Parathyroid adenoma (tissue), 2 donors: ENCODE measurements around the gene KIF13A.

Source experiments
- H2AFZ ChIP-seq: fragments of 300-600 bp; sonication (generic); one replicate; pipeline ENCODE4 v1.7.0; 2017; ENCODE audit warnings: antibody characterized with exemption, mild to moderate bottlenecking
- H3K27ac ChIP-seq: fragments of 300-600 bp; sonication (generic); one replicate; pipeline ENCODE4 v1.7.0; 2017
- H3K27me3 ChIP-seq: fragments of 300-600 bp; sonication (generic); one replicate; pipeline ENCODE4 v1.7.0; 2017; ENCODE audit warnings: low read length; ENCODE audit not compliant: control insufficient read depth, insufficient read depth
- H3K36me3 ChIP-seq: fragments of 300-600 bp; sonication (generic); one replicate; pipeline ENCODE4 v1.7.0; 2017; ENCODE audit warnings: low read length; ENCODE audit not compliant: control insufficient read depth, insufficient read depth
- H3K4me1 ChIP-seq: fragments of 300-600 bp; sonication (generic); one replicate; pipeline ENCODE4 v1.7.0; 2017; ENCODE audit warnings: control low read depth
- H3K4me2 ChIP-seq: fragments of 300-600 bp; sonication (generic); one replicate; pipeline ENCODE4 v1.7.0; 2017; ENCODE audit warnings: low read length
- H3K4me3 ChIP-seq: fragments of 300-600 bp; sonication (generic); one replicate; pipeline ENCODE4 v1.7.0; 2017; ENCODE audit warnings: low read depth, low read length
- H3K79me2 ChIP-seq: fragments of 300-600 bp; sonication (generic); one replicate; pipeline ENCODE4 v1.7.0; 2017; ENCODE audit warnings: control low read depth
- H3K9ac ChIP-seq: fragments of 300-600 bp; sonication (generic); one replicate; pipeline ENCODE4 v1.7.0; 2017; ENCODE audit warnings: mild to moderate bottlenecking
- H3K9me3 ChIP-seq: fragments of 300-600 bp; sonication (generic); one replicate; pipeline ENCODE4 v1.7.0; 2017; ENCODE audit warnings: low read length; ENCODE audit not compliant: control insufficient read depth
- TF ChIP-seq, protein P1 (sequence below): fragments of 300-600 bp; sonication (generic); IDR thresholded peaks from one replicate; pipeline ENCODE4 v1.7.0; 2017; ENCODE audit warnings: antibody characterized with exemption, mild to moderate bottlenecking
- donor health status: primary hyperparathyroidism.

Gene KIF13A

GRCh38 chr6:17866876-17867444 is 120.5 kb downstream of the KIF13A start:
- Histone ChIP-seq H3K4me1 (peaks cover 4% of the 10 kb centered on the region), H3K9me3 (no peaks in the 10 kb centered on the region), H3K4me3 (no peak overlapping the region), H3K4me2 (no peak overlapping the region), H3K36me3 (no peaks in the 10 kb centered on the region), H3K9ac (no peak overlapping the region), H3K27me3 (no peaks in the 10 kb centered on the region), H3K79me2 (no peaks in the 10 kb centered on the region), H3K27ac (no peak overlapping the region), H2AFZ (no peak overlapping the region)
- TF ChIP-seq, protein P1, sequence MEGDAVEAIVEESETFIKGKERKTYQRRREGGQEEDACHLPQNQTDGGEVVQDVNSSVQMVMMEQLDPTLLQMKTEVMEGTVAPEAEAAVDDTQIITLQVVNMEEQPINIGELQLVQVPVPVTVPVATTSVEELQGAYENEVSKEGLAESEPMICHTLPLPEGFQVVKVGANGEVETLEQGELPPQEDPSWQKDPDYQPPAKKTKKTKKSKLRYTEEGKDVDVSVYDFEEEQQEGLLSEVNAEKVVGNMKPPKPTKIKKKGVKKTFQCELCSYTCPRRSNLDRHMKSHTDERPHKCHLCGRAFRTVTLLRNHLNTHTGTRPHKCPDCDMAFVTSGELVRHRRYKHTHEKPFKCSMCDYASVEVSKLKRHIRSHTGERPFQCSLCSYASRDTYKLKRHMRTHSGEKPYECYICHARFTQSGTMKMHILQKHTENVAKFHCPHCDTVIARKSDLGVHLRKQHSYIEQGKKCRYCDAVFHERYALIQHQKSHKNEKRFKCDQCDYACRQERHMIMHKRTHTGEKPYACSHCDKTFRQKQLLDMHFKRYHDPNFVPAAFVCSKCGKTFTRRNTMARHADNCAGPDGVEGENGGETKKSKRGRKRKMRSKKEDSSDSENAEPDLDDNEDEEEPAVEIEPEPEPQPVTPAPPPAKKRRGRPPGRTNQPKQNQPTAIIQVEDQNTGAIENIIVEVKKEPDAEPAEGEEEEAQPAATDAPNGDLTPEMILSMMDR = no peak

DNA sequence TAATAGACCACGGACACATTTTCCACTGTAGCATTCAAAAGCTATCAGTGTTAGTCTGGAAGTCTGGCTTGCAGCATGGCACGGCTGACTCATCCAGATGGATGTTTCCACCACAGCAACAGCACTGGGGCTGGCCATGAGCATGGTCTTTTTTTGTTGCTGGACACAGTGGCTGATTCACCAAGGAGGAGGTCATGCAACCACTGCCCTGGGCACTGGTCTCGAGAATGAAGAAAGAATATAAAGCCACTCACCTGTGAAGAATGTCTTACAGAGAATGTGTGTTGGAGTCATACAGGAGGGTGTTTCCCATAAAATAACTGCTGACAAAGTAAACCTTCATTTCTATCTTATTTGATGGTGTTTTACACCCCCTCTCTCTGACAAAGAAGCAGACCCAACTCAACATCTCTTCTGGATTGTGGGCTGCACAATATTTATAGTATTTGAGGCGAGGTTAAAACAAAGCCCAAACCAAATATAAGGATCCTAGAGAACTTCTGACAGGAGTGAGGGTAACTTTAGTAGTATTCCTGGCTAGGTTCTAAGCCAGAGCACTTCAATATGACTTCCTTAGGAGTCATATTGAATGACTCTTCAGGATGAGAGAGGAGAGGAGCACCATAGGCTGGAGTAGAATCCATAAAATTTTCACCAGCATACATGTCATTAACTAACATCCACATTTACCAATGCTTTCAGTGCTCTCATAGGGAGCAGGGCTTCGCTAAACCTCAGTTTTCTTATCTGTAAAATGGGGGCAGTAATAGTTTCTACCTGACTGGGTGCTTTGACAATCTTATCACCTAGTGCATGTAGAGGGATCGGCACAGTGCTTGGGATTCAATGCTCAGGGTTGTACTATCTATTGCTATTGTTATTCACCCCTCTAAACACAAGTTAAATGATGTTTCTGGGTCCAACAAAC is 121.4 kb downstream of the KIF13A start:
- no peaks in the 10 kb centered on the region for H3K79me2 ChIP-seq
- no peaks in the 10 kb centered on the region for H3K36me3 ChIP-seq
- no peaks in the 10 kb centered on the region for H3K9me3 ChIP-seq
- TF ChIP-seq, protein P1 = no peak
- no peak overlapping the region for H3K27ac ChIP-seq
- H3K4me2 ChIP-seq = no peak overlapping the region
- no peak overlapping the region for H3K9ac ChIP-seq
- H3K4me3 ChIP-seq = no peak overlapping the region
- no peak overlapping the region for H2AFZ ChIP-seq
- H3K4me1 ChIP-seq = peaks cover 4% of the 10 kb centered on the region
- H3K27me3 ChIP-seq = no peaks in the 10 kb centered on the region

- Histone ChIP-seq H3K36me3 (no peaks in the 10 kb centered on the region), H3K9me3 (no peaks in the 10 kb centered on the region), H3K9ac (no peak overlapping the region), H3K4me2 (no peak overlapping the region), H3K27ac (no peak overlapping the region), H3K4me1 (peaks cover 4% of the 10 kb centered on the region), H2AFZ (peak overlapping the region; percentile 33), H3K27me3 (no peaks in the 10 kb centered on the region), H3K4me3 (no peak overlapping the region), H3K79me2 (no peaks in the 10 kb centered on the region)
- TF ChIP-seq, protein P1 = no peak
Measured at GRCh38 chr6:17865243-17865642, 122.2 kb downstream of the KIF13A start.

- no peak overlapping the region for H3K4me3 ChIP-seq
- no peak overlapping the region for H2AFZ ChIP-seq
- no peaks in the 10 kb centered on the region for H3K36me3 ChIP-seq
- no peaks in the 10 kb centered on the region for H3K79me2 ChIP-seq
- no peak overlapping the region for H3K9ac ChIP-seq
- peaks cover 4% of the 10 kb centered on the region for H3K4me1 ChIP-seq
- TF ChIP-seq, protein P1 = no peak
- no peak overlapping the region for H3K4me2 ChIP-seq
- H3K9me3 ChIP-seq = no peaks in the 10 kb centered on the region
- no peaks in the 10 kb centered on the region for H3K27me3 ChIP-seq
- no peak overlapping the region for H3K27ac ChIP-seq
Measured at GRCh38 chr6:17863901-17864754, 123.3 kb downstream of the KIF13A start.
